ENCODE results near the gene CAMK2A. TPM values are rescaled to one million over a fixed set of nuclear protein-coding genes. Genes with fewer than 3 reads are reported as not detected.

Gene CAMK2A
- total RNA-seq, 4 donors from 2014 or later, result 32.0 to 78.1 (median 48.6) TPM

DNA sequence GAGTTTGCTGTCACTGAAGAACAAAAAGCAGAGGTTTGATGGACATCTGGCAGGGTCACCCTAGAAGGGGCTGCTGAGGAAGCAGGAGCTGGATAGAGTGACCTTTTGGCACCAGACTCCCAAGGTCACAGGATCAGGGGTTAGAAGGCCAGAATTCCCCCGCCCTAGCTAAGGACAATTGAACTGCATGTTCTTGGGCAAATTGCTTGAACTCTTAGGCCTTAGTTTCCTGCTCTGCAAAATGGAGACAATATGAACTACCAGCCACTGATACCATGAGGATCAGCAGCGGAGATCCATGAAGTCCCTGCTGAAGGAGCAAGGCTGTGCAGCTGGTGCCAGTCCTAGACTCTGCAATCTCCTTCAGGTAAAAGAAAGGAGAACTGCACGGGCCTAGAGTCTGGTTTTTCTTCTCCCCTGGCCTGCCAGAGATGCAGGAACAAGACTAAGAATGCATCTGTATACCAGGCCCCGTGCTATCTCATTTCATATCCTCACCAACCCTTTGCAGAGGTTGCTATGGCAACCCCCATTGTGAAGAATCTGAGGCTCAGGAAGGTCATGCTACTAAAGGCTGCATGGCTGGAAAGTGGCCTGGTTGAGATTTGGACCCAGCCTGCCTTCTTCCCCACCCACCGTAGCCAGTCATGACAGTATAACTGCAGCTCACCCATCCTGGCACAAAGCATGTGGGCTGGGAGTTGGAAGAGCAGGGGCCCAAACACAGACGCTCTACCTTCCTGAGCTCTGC, 33.7 kb downstream of the CAMK2A start:
- H3K4me3 ChIP-seq, result no peak overlapping the region
- no peaks in the 10 kb centered on the region for H3K27me3 ChIP-seq
- no peaks in the 10 kb centered on the region for H3K36me3 ChIP-seq
- no peak overlapping the region for H3K27ac ChIP-seq
- ATAC-seq, result no peak
- no peaks in the 10 kb centered on the region for H3K9me3 ChIP-seq
- intact Hi-C loops (cut with DNase I; ENCODE audit: low total_unique reads), result loop anchor here (5.0 kb wide), 1 partner anchor 96 kb away; no protein-coding TSS in a partner anchor
- DNase-seq, result no peak
- TF ChIP-seq, protein P1, sequence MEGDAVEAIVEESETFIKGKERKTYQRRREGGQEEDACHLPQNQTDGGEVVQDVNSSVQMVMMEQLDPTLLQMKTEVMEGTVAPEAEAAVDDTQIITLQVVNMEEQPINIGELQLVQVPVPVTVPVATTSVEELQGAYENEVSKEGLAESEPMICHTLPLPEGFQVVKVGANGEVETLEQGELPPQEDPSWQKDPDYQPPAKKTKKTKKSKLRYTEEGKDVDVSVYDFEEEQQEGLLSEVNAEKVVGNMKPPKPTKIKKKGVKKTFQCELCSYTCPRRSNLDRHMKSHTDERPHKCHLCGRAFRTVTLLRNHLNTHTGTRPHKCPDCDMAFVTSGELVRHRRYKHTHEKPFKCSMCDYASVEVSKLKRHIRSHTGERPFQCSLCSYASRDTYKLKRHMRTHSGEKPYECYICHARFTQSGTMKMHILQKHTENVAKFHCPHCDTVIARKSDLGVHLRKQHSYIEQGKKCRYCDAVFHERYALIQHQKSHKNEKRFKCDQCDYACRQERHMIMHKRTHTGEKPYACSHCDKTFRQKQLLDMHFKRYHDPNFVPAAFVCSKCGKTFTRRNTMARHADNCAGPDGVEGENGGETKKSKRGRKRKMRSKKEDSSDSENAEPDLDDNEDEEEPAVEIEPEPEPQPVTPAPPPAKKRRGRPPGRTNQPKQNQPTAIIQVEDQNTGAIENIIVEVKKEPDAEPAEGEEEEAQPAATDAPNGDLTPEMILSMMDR (IDR thresholded peaks at IDR 0.05 in 4 of 5, conservative IDR thresholded peaks at IDR 0.05 in 1 of 5), result no peak
- TF ChIP-seq POLR2A (IDR thresholded peaks at IDR 0.05), result no peak
- in situ Hi-C loops (cut with MboI; ENCODE audit: low sequenced_read_pairs in 4 of 4), result no loop called here
- H3K4me1 ChIP-seq, result no peaks in the 10 kb centered on the region

DNA sequence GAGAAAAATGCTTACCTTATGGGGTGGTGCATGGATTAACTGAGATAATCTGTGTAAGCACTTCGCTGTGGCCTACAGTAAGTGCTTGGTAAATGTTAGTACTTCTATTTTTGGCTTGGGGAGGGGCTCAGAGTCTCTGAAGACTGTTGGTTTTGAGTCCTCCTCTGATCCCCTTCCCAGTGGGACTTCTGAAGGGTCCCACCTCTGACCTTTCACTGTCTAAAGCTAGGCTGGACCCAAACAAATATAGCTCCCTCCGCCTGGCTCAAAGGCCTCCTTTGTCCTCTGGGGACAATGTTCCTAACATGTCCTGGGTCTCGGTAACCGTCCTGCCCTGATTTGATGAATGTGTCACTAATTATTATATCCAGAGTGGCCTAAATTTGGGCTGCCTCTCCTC, 34.8 kb downstream of the CAMK2A start:
- Histone ChIP-seq H3K4me3 (no peak overlapping the region), H3K4me1 (no peaks in the 10 kb centered on the region), H3K9me3 (no peaks in the 10 kb centered on the region), H3K36me3 (no peaks in the 10 kb centered on the region), H3K27me3 (no peaks in the 10 kb centered on the region), H3K27ac (no peak overlapping the region)
- intact Hi-C loops (cut with DNase I; ENCODE audit: low total_unique reads), result loop anchor here (5.0 kb wide), 1 partner anchor 98 kb away; no protein-coding TSS in a partner anchor
- DNase-seq (no peak), ATAC-seq (no peak)
- TF ChIP-seq, protein P1 (IDR thresholded peaks at IDR 0.05 in 4 of 5, conservative IDR thresholded peaks at IDR 0.05 in 1 of 5), result no peak
- TF ChIP-seq POLR2A (IDR thresholded peaks at IDR 0.05), result no peak
- in situ Hi-C loops (cut with MboI; ENCODE audit: low sequenced_read_pairs in 4 of 4), result no loop called here

DNA sequence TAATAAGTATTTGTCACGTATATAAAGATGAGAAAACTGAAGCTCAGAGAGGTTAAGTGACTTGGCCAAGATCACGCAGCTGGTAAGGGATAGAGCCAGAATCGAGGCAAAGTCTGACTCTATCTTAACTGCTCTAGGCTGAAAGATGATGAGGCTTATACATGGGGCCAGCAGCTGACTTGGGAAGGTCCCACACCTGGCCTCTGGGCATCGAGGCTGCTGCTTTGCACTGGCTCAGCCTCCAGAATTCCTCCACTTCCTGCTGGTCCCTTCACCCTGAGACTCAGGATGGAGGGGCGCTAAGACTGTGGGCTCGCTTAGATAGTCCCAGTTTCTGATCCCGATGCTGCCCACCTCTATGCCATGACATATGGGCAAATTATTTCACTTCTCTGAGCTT, 35.2 kb downstream of the CAMK2A start:
- intact Hi-C loops (cut with DNase I; ENCODE audit: low total_unique reads), result no loop called here
- in situ Hi-C loops (cut with MboI; ENCODE audit: low sequenced_read_pairs in 4 of 4), result no loop called here
- no peak overlapping the region for H3K27ac ChIP-seq
- DNase-seq (no peak), ATAC-seq (no peak)
- TF ChIP-seq POLR2A (IDR thresholded peaks at IDR 0.05), result no peak
- TF ChIP-seq, protein P1 (IDR thresholded peaks at IDR 0.05 in 4 of 5, conservative IDR thresholded peaks at IDR 0.05 in 1 of 5), result no peak
- no peaks in the 10 kb centered on the region for H3K9me3 ChIP-seq
- H3K4me1 ChIP-seq, result no peaks in the 10 kb centered on the region
- H3K36me3 ChIP-seq, result no peaks in the 10 kb centered on the region
- H3K27me3 ChIP-seq, result no peaks in the 10 kb centered on the region
- H3K4me3 ChIP-seq, result no peak overlapping the region

DNA sequence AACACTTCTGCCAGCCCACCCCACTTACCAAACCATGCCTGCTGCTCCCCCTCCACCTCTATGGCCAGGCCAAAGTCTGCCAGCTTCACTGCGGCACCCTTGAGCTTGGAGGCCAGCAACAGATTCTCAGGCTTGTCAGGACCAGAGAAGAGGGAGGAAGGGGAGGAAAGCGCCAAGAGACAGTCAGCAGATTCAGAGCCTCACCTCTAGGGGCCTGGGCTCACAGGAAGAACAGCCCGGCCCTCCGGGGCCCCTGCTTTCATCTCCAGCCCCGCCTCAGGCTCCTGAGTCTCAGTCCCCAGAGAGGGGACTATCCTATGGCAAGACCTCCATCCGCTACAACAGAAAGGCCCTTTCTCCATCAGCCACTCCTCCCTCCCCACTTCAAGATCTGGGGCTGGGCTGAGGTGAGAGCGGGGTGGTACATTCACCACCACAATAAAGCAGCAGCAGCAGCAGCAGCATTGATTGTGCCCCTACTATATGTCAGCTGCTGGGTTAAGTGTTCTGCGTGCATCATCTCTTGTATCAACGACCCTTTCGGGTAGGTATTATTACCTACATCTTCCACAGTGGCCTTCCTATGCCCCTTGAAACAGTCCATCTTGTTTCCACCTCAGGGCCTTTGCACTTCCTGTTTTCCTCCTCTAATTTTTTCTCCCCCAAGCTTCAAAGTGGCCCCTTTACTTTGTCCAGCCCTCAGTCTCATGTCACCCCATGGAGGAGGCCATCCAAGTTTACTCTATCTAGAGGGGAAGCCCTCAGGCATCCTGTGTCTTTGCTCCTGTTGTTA, 36.0 kb downstream of the CAMK2A start:
- intact Hi-C loops (cut with DNase I; ENCODE audit: low total_unique reads) (no loop called here), in situ Hi-C loops (cut with MboI; ENCODE audit: low sequenced_read_pairs in 4 of 4) (no loop called here)
- no peak for TF ChIP-seq POLR2A (IDR thresholded peaks at IDR 0.05)
- TF ChIP-seq, protein P1 (IDR thresholded peaks at IDR 0.05 in 4 of 5, conservative IDR thresholded peaks at IDR 0.05 in 1 of 5), result no peak
- no peaks in the 10 kb centered on the region for H3K4me1 ChIP-seq
- no peak overlapping the region for H3K4me3 ChIP-seq
- no peaks in the 10 kb centered on the region for H3K9me3 ChIP-seq
- H3K27me3 ChIP-seq, result no peaks in the 10 kb centered on the region
- no peak for ATAC-seq
- H3K27ac ChIP-seq, result no peak overlapping the region
- DNase-seq, result no peak
- H3K36me3 ChIP-seq, result no peaks in the 10 kb centered on the region

Data from gastrocnemius medialis (tissue), 4 donors.